PC-9 (cell line): ENCODE data around the gene ANKS1B. TPM values are rescaled to one million over a fixed set of nuclear protein-coding genes. Genes with fewer than 3 reads are reported as not detected.

ENCODE experiments used
- BruUV-seq: library from RNA; stranded (reverse); fragments of 400-500 nt; replicated peaks from 2 replicates; lab custom pipeline; 2021; lab: Mats Ljungman, UMichigan
- CTCF ChIA-PET: fragments of 300-600 bp; sonication (Branson Sonifier 250); formaldehyde crosslinking; loops from one replicate; lab custom pipeline; 2022; ENCODE audit warnings: antibody characterized with exemption; lab: Charles Lee
- POLR2A ChIA-PET: fragments of 300-600 bp; sonication (Branson Sonifier 250); formaldehyde crosslinking; loops from one replicate; lab custom pipeline; 2022; ENCODE audit warnings: antibody characterized with exemption; ENCODE audit not compliant: unreplicated experiment; lab: Charles Lee
- DNase-seq, 2 experiments: peaks; one replicate each; pipeline versions ENCODE4 v3.0.0 to v3.0.0-alpha.2; 2015 to 2022; ENCODE audit warnings: mixed read lengths in 1 of 2
- H2AFZ ChIP-seq: fragments of 200-600 bp; sonication (generic); 2 replicates; pipeline ENCODE4 v1.8.1; 2017; ENCODE audit warnings: antibody characterized with exemption
- H3F3A ChIP-seq: fragments of 200-600 bp; sonication (generic); 2 replicates; pipeline ENCODE4 v1.8.1; 2017; ENCODE audit warnings: antibody characterized with exemption, mild to moderate bottlenecking, low read depth; ENCODE audit not compliant: insufficient read depth
- H3K27ac ChIP-seq: fragments of 200-600 bp; sonication (generic); 2 replicates; pipeline ENCODE4 v1.6.1; 2016; ENCODE audit warnings: mixed run types
- H3K27me3 ChIP-seq: fragments of 200-600 bp; sonication (generic); 2 replicates; pipeline ENCODE4 v1.6.1; 2016; ENCODE audit warnings: low read depth, mixed run types; ENCODE audit not compliant: insufficient read depth
- H3K36me3 ChIP-seq: fragments of 200-600 bp; sonication (generic); 2 replicates; pipeline ENCODE4 v1.6.1; 2016; ENCODE audit warnings: low read depth, mixed run types
- H3K4me1 ChIP-seq: fragments of 200-600 bp; sonication (generic); replicated peaks from 2 replicates; pipeline ENCODE4 v1.6.1; 2016; ENCODE audit warnings: mixed run types; ENCODE audit not compliant: insufficient read depth
- H3K4me2 ChIP-seq: fragments of 200-600 bp; sonication (generic); 2 replicates; pipeline ENCODE4 v1.6.1; 2017; ENCODE audit warnings: mixed run types
- H3K4me3 ChIP-seq: fragments of 200-600 bp; sonication (generic); 2 replicates; pipeline ENCODE4 v1.6.1; 2016; ENCODE audit warnings: mixed run types
- H3K79me2 ChIP-seq: fragments of 200-600 bp; sonication (generic); 2 replicates; pipeline ENCODE4 v1.6.1; 2017; ENCODE audit warnings: low read depth, mixed run types
- H3K9me2 ChIP-seq: fragments of 200-600 bp; sonication (generic); 2 replicates; pipeline ENCODE4 v1.8.1; 2017; ENCODE audit warnings: mild to moderate bottlenecking; ENCODE audit not compliant: insufficient read depth
- H3K9me3 ChIP-seq: fragments of 200-600 bp; sonication (generic); 2 replicates; pipeline ENCODE4 v1.8.1; 2016; ENCODE audit warnings: low read depth; ENCODE audit not compliant: insufficient read depth
- H4K20me1 ChIP-seq: fragments of 200-600 bp; sonication (generic); 2 replicates; pipeline ENCODE4 v1.8.1; 2017; ENCODE audit not compliant: insufficient read depth
- EZH2 ChIP-seq: fragments of 200-600 bp; sonication (generic); IDR thresholded peaks from 2 replicates; pipeline ENCODE4 v1.8.0; 2017; ENCODE audit warnings: antibody characterized with exemption, low read depth
- intact Hi-C: fragments of 100-400 bp; cut with micrococcal nuclease; formaldehyde crosslinking; loops from one replicate; pipeline ENCODE4 v1.10.0; 2022; ENCODE audit not compliant: unreplicated experiment
- total RNA-seq: library from RNA; stranded (reverse); gene quantifications from 2 replicates; pipeline ENCODE4 v1.2.3, GENCODE V29; 2021
- TF ChIP-seq, protein P1 (sequence below): fragments of 200-600 bp; sonication (generic); conservative IDR thresholded peaks from 2 replicates; pipeline ENCODE4 v1.6.1; 2017; ENCODE audit warnings: mixed run types, antibody characterized with exemption, mild to moderate bottlenecking, moderate library complexity

Gene ANKS1B
- total RNA-seq, 1 experiment from 2014 or later, result not detected

- H4K20me1 ChIP-seq, result no peaks in the 10 kb centered on the region
- H3K27me3 ChIP-seq, result no peaks in the 10 kb centered on the region
- no peaks in the 10 kb centered on the region for H3F3A ChIP-seq
- no peaks in the 10 kb centered on the region for H3K4me1 ChIP-seq
- H3K36me3 ChIP-seq, result no peaks in the 10 kb centered on the region
- H3K27ac ChIP-seq, result no peak overlapping the region
- intact Hi-C loops, result no loop called here
- H3K4me3 ChIP-seq, result no peak overlapping the region
- POLR2A ChIA-PET, result no interaction called here
- H3K9me2 ChIP-seq, result no peaks in the 10 kb centered on the region
- BruUV-seq, result no TSS peak
- no peak overlapping the region for H3K4me2 ChIP-seq
- H3K79me2 ChIP-seq, result no peaks in the 10 kb centered on the region
- DNase-seq, result no peak
- CTCF ChIA-PET, result no interaction called here
- TF ChIP-seq, protein P1, sequence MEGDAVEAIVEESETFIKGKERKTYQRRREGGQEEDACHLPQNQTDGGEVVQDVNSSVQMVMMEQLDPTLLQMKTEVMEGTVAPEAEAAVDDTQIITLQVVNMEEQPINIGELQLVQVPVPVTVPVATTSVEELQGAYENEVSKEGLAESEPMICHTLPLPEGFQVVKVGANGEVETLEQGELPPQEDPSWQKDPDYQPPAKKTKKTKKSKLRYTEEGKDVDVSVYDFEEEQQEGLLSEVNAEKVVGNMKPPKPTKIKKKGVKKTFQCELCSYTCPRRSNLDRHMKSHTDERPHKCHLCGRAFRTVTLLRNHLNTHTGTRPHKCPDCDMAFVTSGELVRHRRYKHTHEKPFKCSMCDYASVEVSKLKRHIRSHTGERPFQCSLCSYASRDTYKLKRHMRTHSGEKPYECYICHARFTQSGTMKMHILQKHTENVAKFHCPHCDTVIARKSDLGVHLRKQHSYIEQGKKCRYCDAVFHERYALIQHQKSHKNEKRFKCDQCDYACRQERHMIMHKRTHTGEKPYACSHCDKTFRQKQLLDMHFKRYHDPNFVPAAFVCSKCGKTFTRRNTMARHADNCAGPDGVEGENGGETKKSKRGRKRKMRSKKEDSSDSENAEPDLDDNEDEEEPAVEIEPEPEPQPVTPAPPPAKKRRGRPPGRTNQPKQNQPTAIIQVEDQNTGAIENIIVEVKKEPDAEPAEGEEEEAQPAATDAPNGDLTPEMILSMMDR, result no peak
- no peak for TF ChIP-seq EZH2
- no peak overlapping the region for H2AFZ ChIP-seq
- H3K9me3 ChIP-seq, result no peaks in the 10 kb centered on the region
These were observed 1073.3 kb downstream of the ANKS1B start for GRCh38 chr12:98911396-98911795.

- Histone ChIP-seq H3K27ac (no peak overlapping the region), H3K9me2 (no peaks in the 10 kb centered on the region), H3K79me2 (no peaks in the 10 kb centered on the region), H2AFZ (no peak overlapping the region), H3F3A (no peaks in the 10 kb centered on the region), H3K9me3 (no peaks in the 10 kb centered on the region), H3K4me2 (no peak overlapping the region), H3K36me3 (no peaks in the 10 kb centered on the region), H3K27me3 (no peaks in the 10 kb centered on the region), H4K20me1 (no peaks in the 10 kb centered on the region), H3K4me1 (no peaks in the 10 kb centered on the region), H3K4me3 (no peak overlapping the region)
- intact Hi-C loops, result no loop called here
- POLR2A ChIA-PET, result no interaction called here
- TF ChIP-seq EZH2, result no peak
- TF ChIP-seq, protein P1, result no peak
- DNase-seq, result no peak
- CTCF ChIA-PET, result no interaction called here
- BruUV-seq, result no TSS peak
These were observed 1075.0 kb downstream of the ANKS1B start for GRCh38 chr12:98909746-98910145.

DNA sequence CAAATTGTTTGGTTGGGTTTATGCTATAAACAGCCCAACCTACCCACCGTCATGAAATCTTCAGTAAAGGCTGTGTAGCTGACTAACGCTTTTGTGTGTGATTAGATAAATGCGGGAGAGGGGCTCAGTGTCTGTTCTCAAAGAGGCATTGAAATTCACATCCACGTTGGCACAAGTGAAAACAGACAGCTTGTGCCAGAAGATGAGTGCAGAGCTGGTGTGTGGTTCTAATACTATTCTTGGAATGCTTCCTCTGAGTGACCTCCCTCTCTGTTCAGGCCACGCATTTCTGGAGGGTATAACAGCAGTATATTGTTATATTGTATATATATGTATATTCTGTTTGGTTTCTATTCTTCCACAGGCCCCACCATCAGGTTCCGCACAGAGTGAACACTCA is 1075.9 kb downstream of the ANKS1B start:
- no peak for DNase-seq
- Histone ChIP-seq H3K4me3 (no peak overlapping the region), H2AFZ (no peak overlapping the region), H3K27me3 (no peaks in the 10 kb centered on the region), H3K27ac (no peak overlapping the region), H3K9me3 (no peaks in the 10 kb centered on the region), H3K4me1 (no peaks in the 10 kb centered on the region), H4K20me1 (no peaks in the 10 kb centered on the region), H3K79me2 (no peaks in the 10 kb centered on the region), H3K36me3 (no peaks in the 10 kb centered on the region), H3K9me2 (no peaks in the 10 kb centered on the region), H3F3A (no peaks in the 10 kb centered on the region), H3K4me2 (no peak overlapping the region)
- intact Hi-C loops, result no loop called here
- CTCF ChIA-PET, result no interaction called here
- TF ChIP-seq EZH2, result no peak
- TF ChIP-seq, protein P1, result no peak
- BruUV-seq, result no TSS peak
- POLR2A ChIA-PET, result no interaction called here
